PC-9 (cell line): ENCODE results near the gene XCR1. TPM values are rescaled to one million over a fixed set of nuclear protein-coding genes. Genes with fewer than 3 reads are reported as not detected.
A peak's percentile ranks its signal among the peaks of the same experiment; 100 is the strongest.

ENCODE experiments used
- BruUV-seq: library from RNA; stranded (reverse); fragments of 400-500 nt; replicated peaks from 2 replicates; lab custom pipeline; 2021; lab: Mats Ljungman, UMichigan
- CTCF ChIA-PET: fragments of 300-600 bp; sonication (Branson Sonifier 250); formaldehyde crosslinking; loops from one replicate; lab custom pipeline; 2022; ENCODE audit warnings: antibody characterized with exemption; lab: Charles Lee
- POLR2A ChIA-PET: fragments of 300-600 bp; sonication (Branson Sonifier 250); formaldehyde crosslinking; loops from one replicate; lab custom pipeline; 2022; ENCODE audit warnings: antibody characterized with exemption; ENCODE audit not compliant: unreplicated experiment; lab: Charles Lee
- DNase-seq, 2 experiments: peaks; one replicate each; pipeline versions ENCODE4 v3.0.0 to v3.0.0-alpha.2; 2015 to 2022; ENCODE audit warnings: mixed read lengths in 1 of 2
- H2AFZ ChIP-seq: fragments of 200-600 bp; sonication (generic); 2 replicates; pipeline ENCODE4 v1.8.1; 2017; ENCODE audit warnings: antibody characterized with exemption
- H3F3A ChIP-seq: fragments of 200-600 bp; sonication (generic); 2 replicates; pipeline ENCODE4 v1.8.1; 2017; ENCODE audit warnings: antibody characterized with exemption, mild to moderate bottlenecking, low read depth; ENCODE audit not compliant: insufficient read depth
- H3K27ac ChIP-seq: fragments of 200-600 bp; sonication (generic); 2 replicates; pipeline ENCODE4 v1.6.1; 2016; ENCODE audit warnings: mixed run types
- H3K27me3 ChIP-seq: fragments of 200-600 bp; sonication (generic); 2 replicates; pipeline ENCODE4 v1.6.1; 2016; ENCODE audit warnings: low read depth, mixed run types; ENCODE audit not compliant: insufficient read depth
- H3K36me3 ChIP-seq: fragments of 200-600 bp; sonication (generic); 2 replicates; pipeline ENCODE4 v1.6.1; 2016; ENCODE audit warnings: low read depth, mixed run types
- H3K4me1 ChIP-seq: fragments of 200-600 bp; sonication (generic); replicated peaks from 2 replicates; pipeline ENCODE4 v1.6.1; 2016; ENCODE audit warnings: mixed run types; ENCODE audit not compliant: insufficient read depth
- H3K4me2 ChIP-seq: fragments of 200-600 bp; sonication (generic); 2 replicates; pipeline ENCODE4 v1.6.1; 2017; ENCODE audit warnings: mixed run types
- H3K4me3 ChIP-seq: fragments of 200-600 bp; sonication (generic); 2 replicates; pipeline ENCODE4 v1.6.1; 2016; ENCODE audit warnings: mixed run types
- H3K79me2 ChIP-seq: fragments of 200-600 bp; sonication (generic); 2 replicates; pipeline ENCODE4 v1.6.1; 2017; ENCODE audit warnings: low read depth, mixed run types
- H3K9me2 ChIP-seq: fragments of 200-600 bp; sonication (generic); 2 replicates; pipeline ENCODE4 v1.8.1; 2017; ENCODE audit warnings: mild to moderate bottlenecking; ENCODE audit not compliant: insufficient read depth
- H3K9me3 ChIP-seq: fragments of 200-600 bp; sonication (generic); 2 replicates; pipeline ENCODE4 v1.8.1; 2016; ENCODE audit warnings: low read depth; ENCODE audit not compliant: insufficient read depth
- H4K20me1 ChIP-seq: fragments of 200-600 bp; sonication (generic); 2 replicates; pipeline ENCODE4 v1.8.1; 2017; ENCODE audit not compliant: insufficient read depth
- CTCF ChIP-seq: fragments of 200-600 bp; sonication (generic); conservative IDR thresholded peaks from 2 replicates; pipeline ENCODE4 v1.6.1; 2017; ENCODE audit warnings: mixed run types, antibody characterized with exemption, mild to moderate bottlenecking, moderate library complexity
- EZH2 ChIP-seq: fragments of 200-600 bp; sonication (generic); IDR thresholded peaks from 2 replicates; pipeline ENCODE4 v1.8.0; 2017; ENCODE audit warnings: antibody characterized with exemption, low read depth
- intact Hi-C: fragments of 100-400 bp; cut with micrococcal nuclease; formaldehyde crosslinking; loops from one replicate; pipeline ENCODE4 v1.10.0; 2022; ENCODE audit not compliant: unreplicated experiment
- total RNA-seq: library from RNA; stranded (reverse); gene quantifications from 2 replicates; pipeline ENCODE4 v1.2.3, GENCODE V29; 2021

Gene XCR1
- total RNA-seq, 1 experiment from 2014 or later = 0.13 TPM

- Histone ChIP-seq H2AFZ (no peak overlapping the region), H3K36me3 (peaks cover 19% of the 10 kb centered on the region), H3K4me2 (no peak overlapping the region), H3K4me3 (no peak overlapping the region), H3K9me2 (no peaks in the 10 kb centered on the region), H3K9me3 (no peaks in the 10 kb centered on the region), H3K27me3 (no peaks in the 10 kb centered on the region), H3F3A (no peaks in the 10 kb centered on the region), H3K4me1 (peaks cover 10% of the 10 kb centered on the region; the same call in 1 of the 2 replicates), H3K79me2 (no peaks in the 10 kb centered on the region), H3K27ac (no peak overlapping the region), H4K20me1 (no peaks in the 10 kb centered on the region)
- intact Hi-C loops = no loop called here
- DNase-seq = no peak
- BruUV-seq = no TSS peak
- TF ChIP-seq EZH2 (no peak), CTCF (no peak)
- CTCF ChIA-PET = interaction anchor here (0.7 kb wide), 1 partner anchor 79 kb away, joined by 3 read pairs; no protein-coding TSS in a partner anchor
- POLR2A ChIA-PET = interaction anchor here (0.7 kb wide), 1 partner anchor 15 kb away, joined by 4 read pairs; no protein-coding TSS in a partner anchor
Measured at GRCh38 chr3:45980229-45980813, 47.0 kb downstream of the XCR1 start.

GRCh38 chr3:45979378-45979777 is 47.9 kb downstream of the XCR1 start:
- Histone ChIP-seq H4K20me1 (no peaks in the 10 kb centered on the region), H3K4me1 (peaks cover 10% of the 10 kb centered on the region; the same call in 1 of the 2 replicates), H3K9me3 (no peaks in the 10 kb centered on the region), H3K27ac (no peak overlapping the region), H3K9me2 (no peaks in the 10 kb centered on the region), H3F3A (no peaks in the 10 kb centered on the region), H3K4me2 (no peak overlapping the region), H3K36me3 (peaks cover 22% of the 10 kb centered on the region), H3K4me3 (no peak overlapping the region), H3K27me3 (no peaks in the 10 kb centered on the region), H3K79me2 (no peaks in the 10 kb centered on the region), H2AFZ (no peak overlapping the region)
- DNase-seq = no peak
- ChIA-PET CTCF (interaction anchor here (0.7 kb wide), 1 partner anchor 285 kb away, joined by 4 read pairs; no protein-coding TSS in a partner anchor), POLR2A (no interaction called here)
- TF ChIP-seq EZH2 (no peak), CTCF (no peak)
- no TSS peak for BruUV-seq
- intact Hi-C loops = no loop called here

GRCh38 chr3:45978006-45978761 is 49.1 kb downstream of the XCR1 start:
- no TSS peak for BruUV-seq
- Histone ChIP-seq H3K27me3 (no peaks in the 10 kb centered on the region), H3F3A (peaks cover 7% of the 10 kb centered on the region), H3K79me2 (no peaks in the 10 kb centered on the region), H3K27ac (no peak overlapping the region), H4K20me1 (no peaks in the 10 kb centered on the region), H3K9me2 (no peaks in the 10 kb centered on the region), H2AFZ (no peak overlapping the region), H3K4me3 (no peak overlapping the region), H3K4me1 (peaks cover 17% of the 10 kb centered on the region), H3K9me3 (no peaks in the 10 kb centered on the region), H3K4me2 (no peak overlapping the region), H3K36me3 (peaks cover 22% of the 10 kb centered on the region)
- TF ChIP-seq CTCF (no peak), EZH2 (no peak)
- intact Hi-C loops = no loop called here
- POLR2A ChIA-PET = interaction anchor here (0.7 kb wide), 1 partner anchor 17 kb away, joined by 4 read pairs; no protein-coding TSS in a partner anchor
- peak; percentile 85 to 86 for DNase-seq
- CTCF ChIA-PET = no interaction called here
